GM12865 (cell line): ENCODE measurements around the gene SMARCAL1.

Source experiments
- DNase-seq: peaks from one replicate; pipeline ENCODE4 v3.0.0; 2010; ENCODE audit warnings: low read depth
- H3K4me3 ChIP-seq: 2 replicates; pipeline ENCODE4 v1.5.1; 2011; ENCODE audit warnings: mild to moderate bottlenecking, low read depth, low read length, control low read depth
- CTCF ChIP-seq: IDR thresholded peaks from 2 replicates; pipeline ENCODE4 v1.5.1; 2011; ENCODE audit warnings: low read length, control low read depth, low read depth, inconsistent platforms; ENCODE audit not compliant: insufficient read depth; ENCODE audit errors: missing control alignments

SMARCAL1 gene

DNA sequence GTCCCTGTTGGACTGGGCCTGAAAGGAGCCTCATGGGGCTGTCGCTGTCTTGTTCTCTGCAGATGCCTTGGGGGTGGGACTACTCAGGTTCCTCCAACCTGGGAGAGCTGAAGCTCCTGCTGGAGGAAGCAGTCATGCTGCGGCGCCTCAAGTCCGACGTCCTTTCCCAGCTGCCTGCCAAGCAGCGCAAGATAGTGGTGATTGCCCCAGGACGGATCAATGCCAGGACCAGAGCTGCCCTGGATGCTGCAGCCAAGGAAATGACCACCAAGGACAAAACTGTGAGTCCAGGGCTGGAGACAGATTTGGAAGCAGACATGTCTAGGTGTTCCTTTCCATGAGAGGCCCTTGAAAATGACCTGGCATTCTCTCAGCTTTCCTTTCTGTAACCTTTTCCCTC lies 38.5 kb downstream of the SMARCAL1 start:
- H3K4me3 ChIP-seq, result no peak overlapping the region
- no peak for DNase-seq
- no peak for TF ChIP-seq CTCF

- DNase-seq, result no peak
- H3K4me3 ChIP-seq, result no peak overlapping the region
- TF ChIP-seq CTCF, result no peak
These were observed 41.8 kb downstream of the SMARCAL1 start for GRCh38 chr2:216453955-216454614.

GRCh38 chr2:216463148-216463547 lies 50.9 kb downstream of the SMARCAL1 start:
- no peak overlapping the region for H3K4me3 ChIP-seq
- no peak for TF ChIP-seq CTCF
- no peak for DNase-seq

DNA sequence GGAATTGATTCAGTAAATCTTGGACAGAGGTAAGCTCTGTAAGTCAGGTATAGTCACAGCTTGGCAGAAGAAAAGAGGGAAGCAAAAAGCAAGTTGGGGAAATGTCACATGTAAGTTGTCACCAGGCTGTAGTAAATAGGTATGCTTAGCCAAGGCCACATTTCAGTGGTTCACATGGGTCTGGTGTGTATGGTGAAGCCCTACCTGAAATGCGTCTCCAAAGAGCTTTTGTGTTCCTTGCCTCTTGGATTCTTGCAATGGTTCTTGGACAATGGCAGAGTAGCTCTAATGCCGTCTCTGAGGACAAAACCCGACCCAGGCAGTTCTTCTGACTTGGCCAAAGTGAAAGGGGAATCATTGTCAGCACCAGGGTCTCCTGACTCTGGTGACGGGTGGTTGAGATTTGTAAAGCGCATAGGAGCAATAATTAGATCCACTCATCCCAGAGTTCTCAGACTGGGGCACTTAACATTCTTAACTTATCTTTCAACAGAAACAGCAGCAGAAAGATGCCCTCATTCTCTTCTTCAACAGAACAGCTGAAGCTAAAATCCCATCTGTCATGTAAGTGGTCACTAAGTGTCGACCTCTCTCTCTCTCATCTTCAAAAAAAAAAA lies 51.9 kb downstream of the SMARCAL1 start:
- no peak for DNase-seq
- H3K4me3 ChIP-seq, result no peak overlapping the region
- no peak for TF ChIP-seq CTCF

DNA sequence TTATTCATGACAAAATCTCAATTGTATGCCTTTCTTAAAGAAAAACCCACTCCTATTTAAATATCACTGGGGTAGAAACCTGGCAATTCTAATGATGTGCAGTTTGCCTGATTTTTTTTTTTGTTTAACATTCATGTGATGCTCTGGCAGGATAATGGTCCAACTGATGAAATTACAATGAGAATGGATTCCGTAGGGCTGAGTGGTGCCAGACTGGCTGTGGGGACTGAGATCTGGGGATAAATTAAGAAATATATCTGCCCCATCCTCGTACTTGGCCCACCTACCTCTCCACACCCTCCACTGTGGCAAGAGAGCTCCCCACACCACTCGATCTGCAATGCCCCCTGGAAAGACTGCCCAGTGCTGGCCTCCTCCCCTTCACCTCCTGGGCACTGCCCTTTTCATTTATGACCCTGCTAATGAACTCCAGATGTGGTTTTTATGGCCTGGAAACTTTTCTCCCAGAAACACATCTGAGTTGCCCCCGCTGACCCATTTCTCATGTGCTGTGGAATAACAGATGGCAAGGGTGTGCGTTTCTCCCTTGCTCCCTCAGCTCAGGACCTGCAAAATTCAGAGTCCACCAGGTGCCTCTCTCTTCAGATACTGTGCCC lies 53.4 kb downstream of the SMARCAL1 start:
- DNase-seq, result no peak
- no peak for TF ChIP-seq CTCF
- H3K4me3 ChIP-seq, result no peak overlapping the region

GRCh38 chr2:216467845-216468244 lies 55.6 kb downstream of the SMARCAL1 start:
- no peak for DNase-seq
- no peak overlapping the region for H3K4me3 ChIP-seq
- TF ChIP-seq CTCF, result no peak
